ENCODE measurements around the gene DSTYK.
A peak's percentile ranks its signal among the peaks of the same experiment; 100 is the strongest.

The DSTYK gene

GRCh38 chr1:205124726-205125125 lies 86.8 kb downstream of the DSTYK start:
- DNase-seq (ENCODE audit: low spot score): no peak

GRCh38 chr1:205122489-205122882 lies 89.0 kb downstream of the DSTYK start:
- no peak for DNase-seq (ENCODE audit: low spot score)

- DNase-seq (ENCODE audit: low spot score): peak; percentile 94
These were observed 89.6 kb downstream of the DSTYK start, which contains the start of gene RBBP5 for GRCh38 chr1:205121660-205122488. Gene RBBP5, minus strand, starts transcription at chr1:205121978. Its CDS starts 105 bp downstream, at chr1:205121873.

GRCh38 chr1:205118752-205119151 lies 92.8 kb downstream of the DSTYK start:
- DNase-seq (ENCODE audit: low spot score): no peak

GRCh38 chr1:205111354-205111753 lies 100.1 kb downstream of the DSTYK start:
- DNase-seq (ENCODE audit: low spot score): no peak

- DNase-seq (ENCODE audit: low spot score): no peak
These were observed 101.8 kb downstream of the DSTYK start for GRCh38 chr1:205109711-205110110.

- no peak for DNase-seq (ENCODE audit: low spot score)
These were observed 102.2 kb downstream of the DSTYK start for GRCh38 chr1:205109269-205109668.

- no peak for DNase-seq (ENCODE audit: low spot score)
These were observed 103.0 kb downstream of the DSTYK start for GRCh38 chr1:205108464-205108863.

- no peak for DNase-seq (ENCODE audit: low spot score)
These were observed 104.2 kb downstream of the DSTYK start for GRCh38 chr1:205107327-205107726.

GRCh38 chr1:205102404-205102803 lies 109.1 kb downstream of the DSTYK start:
- no peak for DNase-seq (ENCODE audit: low spot score)

GRCh38 chr1:205098242-205098641 lies 113.3 kb downstream of the DSTYK start:
- DNase-seq (ENCODE audit: low spot score): no peak

GRCh38 chr1:205095422-205095821 lies 116.1 kb downstream of the DSTYK start:
- DNase-seq (ENCODE audit: low spot score): no peak

All from left forelimb (tissue), 1 donor.